Liver (tissue), 9 donors: ENCODE measurements around the gene KCNT1. TPM values are rescaled to one million over a fixed set of nuclear protein-coding genes. Genes with fewer than 3 reads are reported as not detected.

Source experiments
- DNase-seq: peaks from one replicate; pipeline ENCODE4 v3.0.0-alpha.2; 2017; ENCODE audit warnings: low spot score
- H3K27ac ChIP-seq, 2 donors: one replicate each; pipeline ENCODE4 v1.7.0; 2013; ENCODE audit warnings: inconsistent platforms in 2 of 2, low read length in 2 of 2, control low read depth in 1 of 2, low read depth in 1 of 2, mild to moderate bottlenecking in 1 of 2
- H3K27me3 ChIP-seq, 4 donors: one replicate each; pipeline versions ENCODE4 v1.6.1 to v1.7.0; 2013; ENCODE audit warnings: low read length in 3 of 4, inconsistent platforms in 1 of 4, mild to moderate bottlenecking in 1 of 4, moderate library complexity in 1 of 4; ENCODE audit not compliant: control insufficient read depth in 4 of 4, insufficient read depth in 4 of 4
- H3K36me3 ChIP-seq, 4 donors: one replicate each; pipeline versions ENCODE4 v1.6.1 to v1.7.0; 2013; ENCODE audit warnings: low read length in 3 of 4, mild to moderate bottlenecking in 3 of 4, low read depth in 1 of 4, moderate library complexity in 1 of 4; ENCODE audit not compliant: control insufficient read depth in 4 of 4, insufficient read depth in 3 of 4
- H3K4me1 ChIP-seq, 4 donors: one replicate each; pipeline versions ENCODE4 v1.6.1 to v1.7.0; 2013; ENCODE audit warnings: low read length in 3 of 4, mild to moderate bottlenecking in 3 of 4, moderate library complexity in 1 of 4; ENCODE audit not compliant: control insufficient read depth in 4 of 4, insufficient read depth in 4 of 4
- H3K4me3 ChIP-seq, 3 donors: one replicate each; pipeline versions ENCODE4 v1.6.1 to v1.7.0; 2013; ENCODE audit warnings: low read length in 3 of 3, control low read depth in 1 of 3, low read depth in 1 of 3, mild to moderate bottlenecking in 1 of 3
- H3K9ac ChIP-seq, 2 donors: one replicate each; pipeline ENCODE4 v1.7.0; 2013; ENCODE audit warnings: low read length in 2 of 2, mild to moderate bottlenecking in 2 of 2, moderate library complexity in 2 of 2, control low read depth in 1 of 2, low read depth in 1 of 2
- H3K9me3 ChIP-seq, 4 donors: one replicate each; pipeline versions ENCODE4 v1.6.1 to v1.7.0; 2013; ENCODE audit warnings: low read length in 3 of 4; ENCODE audit not compliant: control insufficient read depth in 4 of 4
- ATF3 ChIP-seq: IDR thresholded peaks from 2 replicates; pipeline ENCODE4 v1.6.1; 2016; ENCODE audit warnings: antibody characterized with exemption
- CTCF ChIP-seq: fragments of 150-350 bp; IDR thresholded peaks from 2 replicates; pipeline ENCODE4 v1.5.1; 2017; ENCODE audit warnings: improper control_type of control experiment, low read depth, low read length; ENCODE audit not compliant: missing input control
- EGR1 ChIP-seq, 2 donors: IDR thresholded peaks; 2 replicates each; pipeline ENCODE4 v1.6.1; 2016 to 2018; ENCODE audit warnings: antibody characterized with exemption in 2 of 2, low read depth in 2 of 2
- FOXA1 ChIP-seq: IDR thresholded peaks from 2 replicates; pipeline ENCODE4 v1.6.1; 2016; ENCODE audit warnings: antibody characterized with exemption
- FOXA2 ChIP-seq: IDR thresholded peaks from 2 replicates; pipeline ENCODE4 v1.6.1; 2016; ENCODE audit warnings: antibody characterized with exemption
- GABPA ChIP-seq, 2 donors: IDR thresholded peaks in 1 of 2; conservative IDR thresholded peaks in 1 of 2; 2 replicates each; pipeline ENCODE4 v1.6.1; 2016; ENCODE audit warnings: antibody characterized with exemption in 2 of 2, mild to moderate bottlenecking in 1 of 2, moderate library complexity in 1 of 2
- HNF4A ChIP-seq, 2 donors: conservative IDR thresholded peaks; 2 replicates each; pipeline ENCODE4 v1.6.1; 2016; ENCODE audit warnings: antibody characterized with exemption in 2 of 2, mild to moderate bottlenecking in 2 of 2
- HNF4G ChIP-seq: IDR thresholded peaks from 2 replicates; pipeline ENCODE4 v1.6.1; 2016; ENCODE audit warnings: antibody characterized with exemption
- JUND ChIP-seq, 2 donors: IDR thresholded peaks; 2 replicates each; pipeline ENCODE4 v1.6.1; 2016; ENCODE audit warnings: antibody characterized with exemption in 2 of 2
- MAX ChIP-seq: IDR thresholded peaks from 2 replicates; pipeline ENCODE4 v1.6.1; 2016; ENCODE audit warnings: antibody characterized with exemption
- NR2F2 ChIP-seq: IDR thresholded peaks from 2 replicates; pipeline ENCODE4 v1.6.1; 2016; ENCODE audit warnings: antibody characterized with exemption
- RAD21 ChIP-seq, 2 donors: IDR thresholded peaks; 2 replicates each; pipeline ENCODE4 v1.6.1; 2016; ENCODE audit warnings: antibody characterized with exemption in 2 of 2, mild to moderate bottlenecking in 2 of 2
- REST ChIP-seq: IDR thresholded peaks from 2 replicates; pipeline ENCODE4 v1.6.1; 2016; ENCODE audit warnings: antibody characterized with exemption, mild to moderate bottlenecking
- RXRA ChIP-seq, 2 donors: IDR thresholded peaks; 2 replicates each; pipeline ENCODE4 v1.6.1; 2017 to 2018; ENCODE audit warnings: antibody characterized with exemption in 2 of 2, mild to moderate bottlenecking in 1 of 2
- SP1 ChIP-seq: IDR thresholded peaks from 2 replicates; pipeline ENCODE4 v1.6.1; 2018; ENCODE audit warnings: antibody characterized with exemption, mild to moderate bottlenecking
- TAF1 ChIP-seq: conservative IDR thresholded peaks from 2 replicates; pipeline ENCODE4 v1.6.1; 2016; ENCODE audit warnings: antibody characterized with exemption, mild to moderate bottlenecking
- YY1 ChIP-seq: IDR thresholded peaks from 2 replicates; pipeline ENCODE4 v1.6.1; 2016; ENCODE audit warnings: antibody characterized with exemption, mild to moderate bottlenecking
- ZBTB33 ChIP-seq: IDR thresholded peaks from 2 replicates; pipeline ENCODE4 v1.6.1; 2016; ENCODE audit warnings: antibody characterized with exemption
- WGBS: extraction: QIAGEN DNeasy Blood & Tissue Kit; methylation state at CpG from one replicate; pipeline ENCODE4 v1.1.7; 2013; 5-methylcytosine and 5-hydroxymethylcytosine counted together
- polyA plus RNA-seq, 2 donors: library from polyadenylated mRNA; stranded (reverse) in 1 of 2; unstranded in 1 of 2; fragments of 200-250 nt in 1 of 2; fragments of >200 nt in 1 of 2; fragmentation: Nextera tagmentation in 1 of 2; extraction: Ambion mirVana in 1 of 2; gene quantifications; one replicate each; pipeline versions ENCODE4 v1.2.1 to v1.2.3, GENCODE V29; 2013 to 2015
- total RNA-seq, 2 donors: library from RNA; depleted of rRNA; stranded (reverse); fragments of >200 nt; gene quantifications; one replicate each; pipeline ENCODE4 v1.2.3, GENCODE V29; 2014
- donor health status: healthy.
- donor health status: healthy.
- donor health status: healthy.
- donor health status: healthy.
- donor health status: healthy.

Gene KCNT1
- total RNA-seq (under 1 TPM in 1 of 2 donors, not detected in 1; 0.08 TPM), polyA plus RNA-seq (under 1 TPM in 1 of 2 donors, not detected in 1; 0.08 TPM)

- peak; percentile 73 for TF ChIP-seq CTCF
- TF ChIP-seq MAX = no peak
- H3K4me1 ChIP-seq = peaks cover 0 to 7% (median 0%) of the 10 kb centered on the region in 4 donors
- no peaks in the 10 kb centered on the region for H3K36me3 ChIP-seq
- peak; percentile 73 for DNase-seq
- H3K27me3 ChIP-seq = peaks cover 2 to 6% (median 3%) of the 10 kb centered on the region in 4 donors
- 15% methylated on average over 66 of the region's 66 CpGs for WGBS
- H3K9ac ChIP-seq = no peak within 1 kb of the TSS
- H3K27ac ChIP-seq = no peak within 1 kb of the TSS
- H3K4me3 ChIP-seq = no peak within 1 kb of the TSS
- no peaks in the 10 kb centered on the region for H3K9me3 ChIP-seq
Observed at GRCh38 chr9:135701959-135702721, at the start of gene KCNT1. TSS of gene KCNT1 (plus strand) at chr9:135702185. CDS start at chr9:135702259, 74 bp downstream.

GRCh38 chr9:135655317-135655716 lies 46.7 kb upstream of the KCNT1 start:
- H3K36me3 ChIP-seq = no peaks in the 10 kb centered on the region
- no peaks in the 10 kb centered on the region for H3K4me1 ChIP-seq
- no peak overlapping the region for H3K9ac ChIP-seq
- DNase-seq = no peak
- H3K4me3 ChIP-seq = no peak overlapping the region
- no peak overlapping the region for H3K27ac ChIP-seq
- 78% methylated on average over 8 of the region's 8 CpGs for WGBS
- TF ChIP-seq FOXA2 (no peak), JUND (IDR thresholded peaks at IDR 0.05) (no peak), EGR1 (IDR thresholded peaks at IDR 0.05; ENCODE audit: low read depth in 2 of 2) (no peak), HNF4A (conservative IDR thresholded peaks at IDR 0.05) (no peak), FOXA1 (no peak), NR2F2 (no peak), CTCF (no peak), REST (no peak), ATF3 (no peak), RAD21 (IDR thresholded peaks at IDR 0.05) (no peak), ZBTB33 (no peak), SP1 (no peak), RXRA (IDR thresholded peaks at IDR 0.05) (no peak), HNF4G (no peak), TAF1 (no peak), YY1 (no peak), MAX (no peak), GABPA (IDR thresholded peaks at IDR 0.05 in 1 of 2, conservative IDR thresholded peaks at IDR 0.05 in 1 of 2) (no peak)
- no peaks in the 10 kb centered on the region for H3K27me3 ChIP-seq
- peaks cover 0 to 2% (median 1%) of the 10 kb centered on the region in 4 donors for H3K9me3 ChIP-seq
